B cell (primary cell): ENCODE data around the gene ZBTB46. TPM values are rescaled to one million over a fixed set of nuclear protein-coding genes. Genes with fewer than 3 reads are reported as not detected.

Experiments
- ATAC-seq: fragments of 200-7000 bp; cut with Tn5 transposase; one replicate; pipeline ENCODE4 v1.10.0; 2021; ENCODE audit warnings: low read depth, mild to moderate bottlenecking, moderate number of reproducible peaks, moderate library complexity
- CTCF ChIA-PET: fragments of 350-600 bp; sonication (Branson Sonifier 250); formaldehyde crosslinking; loops from one replicate; lab custom pipeline; 2021; ENCODE audit warnings: antibody characterized with exemption, inconsistent platforms; lab: Charles Lee
- POLR2A ChIA-PET: fragments of 350-600 bp; sonication (Branson Sonifier 250); formaldehyde crosslinking; loops from one replicate; lab custom pipeline; 2021; ENCODE audit warnings: antibody characterized with exemption; lab: Charles Lee
- DNase-seq: peaks from one replicate; pipeline ENCODE4 v3.0.0; 2013
- H2AFZ ChIP-seq: 2 replicates; pipeline ENCODE4 v1.6.1; 2012; ENCODE audit warnings: mild to moderate bottlenecking, low read depth, low read length; ENCODE audit not compliant: insufficient read depth, poor library complexity, severe bottlenecking
- H3K27ac ChIP-seq, 2 donors: 1 replicate in 1 of 2; 2 replicates in 1 of 2; pipeline ENCODE4 v1.5.1; 2012 to 2013; ENCODE audit warnings: low read length in 2 of 2, mild to moderate bottlenecking in 2 of 2, moderate library complexity in 1 of 2
- H3K27me3 ChIP-seq, 4 experiments: fragments of 200-600 bp in 1 of 4; sonication (generic) in 1 of 4; replicated peaks in 1 of 4; 1 replicate in 2 of 4; 2 replicates in 2 of 4; pipeline versions ENCODE4 v1.6.1 to v1.7.0; 2013 to 2016; ENCODE audit warnings: low read length in 3 of 4, mild to moderate bottlenecking in 2 of 4, mixed read lengths in 1 of 4, moderate library complexity in 1 of 4; ENCODE audit not compliant: insufficient read depth in 4 of 4, control insufficient read depth in 3 of 4; ENCODE audit errors: control extremely low read depth in 1 of 4
- H3K36me3 ChIP-seq, 2 experiments: replicated peaks in 1 of 2; 1 replicate in 1 of 2; 2 replicates in 1 of 2; pipeline versions ENCODE4 v1.6.1 to v1.7.1; 2013; ENCODE audit warnings: low read length in 1 of 2; ENCODE audit not compliant: insufficient read depth in 2 of 2, control insufficient read depth in 1 of 2; ENCODE audit errors: control extremely low read depth in 1 of 2, extremely low read depth in 1 of 2
- H3K4me1 ChIP-seq, 2 donors: fragments of 200-600 bp in 1 of 2; sonication (generic) in 1 of 2; 1 replicate in 1 of 2; 2 replicates in 1 of 2; pipeline versions ENCODE4 v1.5.1 to v1.6.1; 2013 to 2017; ENCODE audit warnings: low read length in 2 of 2; ENCODE audit not compliant: control insufficient read depth in 2 of 2, insufficient read depth in 2 of 2
- H3K4me2 ChIP-seq: replicated peaks from 2 replicates; pipeline ENCODE3; 2012; ENCODE audit warnings: mild to moderate bottlenecking, low read depth, low read length; ENCODE audit not compliant: poor library complexity, severe bottlenecking
- H3K4me3 ChIP-seq, 5 experiments: fragments of 200-600 bp in 1 of 5; sonication (generic) in 1 of 5; 1 replicate in 3 of 5; 2 replicates in 2 of 5; pipeline versions ENCODE4 v1.5.1 to v1.7.0; 2011 to 2016; ENCODE audit warnings: low read length in 4 of 5, mild to moderate bottlenecking in 4 of 5, low read depth in 2 of 5, control low read depth in 1 of 5, moderate library complexity in 1 of 5; ENCODE audit not compliant: insufficient read depth in 1 of 5; ENCODE audit errors: control extremely low read depth in 1 of 5, extremely low read depth in 1 of 5
- H3K79me2 ChIP-seq: fragments of 200-600 bp; sonication (generic); one replicate; pipeline ENCODE4 v1.6.0; 2016; ENCODE audit warnings: low read length; ENCODE audit not compliant: control insufficient read depth, insufficient read depth
- H3K9ac ChIP-seq: fragments of 200-600 bp; sonication (generic); 2 replicates; pipeline ENCODE4 v1.6.1; 2017; ENCODE audit warnings: mild to moderate bottlenecking, low read length, moderate library complexity
- H3K9me3 ChIP-seq, 3 donors: one replicate each; pipeline versions ENCODE4 v1.6.1 to v1.7.1; 2013; ENCODE audit warnings: low read length in 2 of 3; ENCODE audit not compliant: control insufficient read depth in 2 of 3, insufficient read depth in 1 of 3; ENCODE audit errors: control extremely low read depth in 1 of 3
- H4K20me1 ChIP-seq: 2 replicates; pipeline ENCODE4 v1.6.0; 2012; ENCODE audit warnings: mild to moderate bottlenecking, low read length; ENCODE audit not compliant: insufficient read depth, control insufficient read depth, poor library complexity, severe bottlenecking
- H3K27ac Mint-ChIP-seq: one replicate; pipeline ENCODE4 v1.8.0; 2021; ENCODE audit warnings: mixed read lengths
- H3K27me3 Mint-ChIP-seq: one replicate; pipeline ENCODE4 v1.8.0; 2021; ENCODE audit warnings: mixed read lengths
- H3K4me1 Mint-ChIP-seq: one replicate; pipeline ENCODE4 v1.8.0; 2021; ENCODE audit warnings: mixed read lengths
- H3K4me3 Mint-ChIP-seq: one replicate; pipeline ENCODE4 v1.8.0; 2021; ENCODE audit warnings: mixed read lengths
- H3K9me3 Mint-ChIP-seq: one replicate; pipeline ENCODE4 v1.8.0; 2022; ENCODE audit warnings: mixed read lengths; ENCODE audit not compliant: insufficient read depth
- CTCF ChIP-seq: fragments of 200-600 bp; IDR thresholded peaks from one replicate; pipeline ENCODE4 v1.8.0; 2022; ENCODE audit warnings: antibody characterized with exemption, mild to moderate bottlenecking
- EZH2 ChIP-seq: IDR thresholded peaks from 2 replicates; pipeline ENCODE4 v1.6.1; 2012; ENCODE audit warnings: borderline replicate concordance, low read depth, mild to moderate bottlenecking, moderate library complexity, low read length; ENCODE audit not compliant: insufficient read depth, poor library complexity, severe bottlenecking
- WGBS: methylation state at CpG from one replicate; pipeline ENCODE4 v1.1.5; 2013; ENCODE audit warnings: missing lambda C conversion rate; ENCODE audit not compliant: insufficient coverage; 5-methylcytosine and 5-hydroxymethylcytosine counted together
- intact Hi-C: fragments of 100-400 bp; cut with micrococcal nuclease; formaldehyde crosslinking; loops from one replicate; pipeline ENCODE4 v1.10.0; 2022
- polyA plus RNA-seq: library from polyadenylated mRNA; depleted of rRNA; stranded (reverse); fragments of >200 nt; gene quantifications from 2 replicates; pipeline ENCODE4 v1.2.3, GENCODE V29; 2012
- total RNA-seq, 2 donors: library from RNA; stranded (reverse); fragments of 120-200 nt in 1 of 2; gene quantifications; 1 replicate in 1 of 2; 2 replicates in 1 of 2; pipeline versions ENCODE4 v1.2.3 to v1.2.4, GENCODE V29; 2013 to 2022

Gene ZBTB46
- total and polyA plus RNA-seq, 2 donors (not counting 1 experiment from before 2014, with no cell fraction given), result 0.16 to 0.64 TPM

GRCh38 chr20:63733117-63733516 lies 97.9 kb downstream of the ZBTB46 start:
- Histone ChIP-seq H3K9ac (no peak overlapping the region), H2AFZ (no peak overlapping the region), H3K36me3 (peaks cover 0 to 24% of the 10 kb centered on the region in 2 experiments), H4K20me1 (peaks cover 50% of the 10 kb centered on the region), H3K4me2 (no peak overlapping the region), H3K27ac (no peak overlapping the region), H3K27me3 (no peaks in the 10 kb centered on the region), H3K79me2 (peaks cover 44% of the 10 kb centered on the region), H3K4me3 (no peak overlapping the region), H3K9me3 (no peaks in the 10 kb centered on the region), H3K4me1 (peaks cover 46 to 61% of the 10 kb centered on the region in 2 donors)
- 95% methylated on average over 13 of the region's 13 CpGs for WGBS
- POLR2A ChIA-PET, result no interaction called here
- H3K9me3 Mint-ChIP-seq, result no peaks in the 10 kb centered on the region
- no peak for ATAC-seq
- peaks cover 40% of the 10 kb centered on the region for H3K4me1 Mint-ChIP-seq
- CTCF ChIA-PET, result no interaction called here
- intact Hi-C loops, result no loop called here
- TF ChIP-seq EZH2, result no peak
- no peak for TF ChIP-seq CTCF
- no peaks in the 10 kb centered on the region for H3K27me3 Mint-ChIP-seq
- H3K27ac Mint-ChIP-seq, result no peak overlapping the region
- no peak overlapping the region for H3K4me3 Mint-ChIP-seq
- DNase-seq, result no peak

GRCh38 chr20:63732118-63733095 lies 98.7 kb downstream of the ZBTB46 start:
- H3K9me3 Mint-ChIP-seq, result no peaks in the 10 kb centered on the region
- H3K36me3 ChIP-seq, result peaks cover 0 to 24% of the 10 kb centered on the region in 2 experiments
- TF ChIP-seq CTCF (no peak), EZH2 (no peak)
- no peak overlapping the region for H3K4me3 ChIP-seq
- ATAC-seq (no peak), DNase-seq (no peak)
- no peaks in the 10 kb centered on the region for H3K27me3 ChIP-seq
- peaks cover 51 to 65% of the 10 kb centered on the region in 2 donors for H3K4me1 ChIP-seq
- no peak overlapping the region for H2AFZ ChIP-seq
- H3K27ac ChIP-seq, result no peak overlapping the region
- intact Hi-C loops, result no loop called here
- peaks cover 49% of the 10 kb centered on the region for H4K20me1 ChIP-seq
- H3K4me3 Mint-ChIP-seq, result no peak overlapping the region
- no peak overlapping the region for H3K27ac Mint-ChIP-seq
- H3K4me1 Mint-ChIP-seq, result peaks cover 46% of the 10 kb centered on the region
- H3K9ac ChIP-seq, result no peak overlapping the region
- H3K27me3 Mint-ChIP-seq, result no peaks in the 10 kb centered on the region
- no peaks in the 10 kb centered on the region for H3K9me3 ChIP-seq
- H3K4me2 ChIP-seq, result no peak overlapping the region
- CTCF ChIA-PET, result no interaction called here
- 94% methylated on average over 38 of the region's 38 CpGs for WGBS
- peaks cover 47% of the 10 kb centered on the region for H3K79me2 ChIP-seq
- POLR2A ChIA-PET, result no interaction called here
